Epithelial cell of proximal tubule (primary cell): ENCODE results near the gene SLC28A3. TPM values are rescaled to one million over a fixed set of nuclear protein-coding genes. Genes with fewer than 3 reads are reported as not detected.

Experiments
- DNase-seq: peaks from one replicate; pipeline ENCODE4 v3.0.0-alpha.2; 2011; ENCODE audit warnings: low read depth
- H3K4me3 ChIP-seq: 2 replicates; pipeline ENCODE4 v1.5.1; 2011; ENCODE audit warnings: low read depth, mild to moderate bottlenecking, low read length
- total RNA-seq: library from RNA; depleted of rRNA; stranded (reverse); fragments of >200 nt; gene quantifications from 2 replicates; pipeline ENCODE4 v1.2.3, GENCODE V29; 2015
- TF ChIP-seq, protein P1 (sequence below): conservative IDR thresholded peaks from 2 replicates; pipeline ENCODE4 v1.5.1; 2012; ENCODE audit warnings: low read depth, mild to moderate bottlenecking, low read length

SLC28A3 gene
- total RNA-seq, 1 donor from 2014 or later, result 0.06 TPM

DNA sequence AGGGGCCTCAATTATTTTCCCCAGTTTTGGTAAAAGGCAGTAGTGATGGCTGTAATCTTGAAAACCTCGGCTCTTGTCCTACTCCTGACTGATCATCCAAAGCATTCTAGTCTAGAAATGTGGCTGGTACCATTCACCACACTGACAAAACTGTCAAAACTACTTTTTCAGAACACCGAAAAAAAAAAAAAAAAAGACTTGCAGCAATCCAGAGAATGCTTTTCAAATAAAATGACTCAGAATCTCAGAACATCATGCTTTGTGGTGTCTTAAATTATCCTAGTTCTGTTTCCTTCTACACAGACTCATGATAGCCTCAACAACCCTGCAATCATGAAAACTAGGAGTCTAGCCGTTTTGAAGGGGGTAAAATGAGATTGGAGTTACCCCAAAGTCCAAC lies 13.4 kb downstream of the SLC28A3 start:
- TF ChIP-seq, protein P1, sequence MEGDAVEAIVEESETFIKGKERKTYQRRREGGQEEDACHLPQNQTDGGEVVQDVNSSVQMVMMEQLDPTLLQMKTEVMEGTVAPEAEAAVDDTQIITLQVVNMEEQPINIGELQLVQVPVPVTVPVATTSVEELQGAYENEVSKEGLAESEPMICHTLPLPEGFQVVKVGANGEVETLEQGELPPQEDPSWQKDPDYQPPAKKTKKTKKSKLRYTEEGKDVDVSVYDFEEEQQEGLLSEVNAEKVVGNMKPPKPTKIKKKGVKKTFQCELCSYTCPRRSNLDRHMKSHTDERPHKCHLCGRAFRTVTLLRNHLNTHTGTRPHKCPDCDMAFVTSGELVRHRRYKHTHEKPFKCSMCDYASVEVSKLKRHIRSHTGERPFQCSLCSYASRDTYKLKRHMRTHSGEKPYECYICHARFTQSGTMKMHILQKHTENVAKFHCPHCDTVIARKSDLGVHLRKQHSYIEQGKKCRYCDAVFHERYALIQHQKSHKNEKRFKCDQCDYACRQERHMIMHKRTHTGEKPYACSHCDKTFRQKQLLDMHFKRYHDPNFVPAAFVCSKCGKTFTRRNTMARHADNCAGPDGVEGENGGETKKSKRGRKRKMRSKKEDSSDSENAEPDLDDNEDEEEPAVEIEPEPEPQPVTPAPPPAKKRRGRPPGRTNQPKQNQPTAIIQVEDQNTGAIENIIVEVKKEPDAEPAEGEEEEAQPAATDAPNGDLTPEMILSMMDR, result no peak
- no peak overlapping the region for H3K4me3 ChIP-seq
- DNase-seq, result no peak

DNA sequence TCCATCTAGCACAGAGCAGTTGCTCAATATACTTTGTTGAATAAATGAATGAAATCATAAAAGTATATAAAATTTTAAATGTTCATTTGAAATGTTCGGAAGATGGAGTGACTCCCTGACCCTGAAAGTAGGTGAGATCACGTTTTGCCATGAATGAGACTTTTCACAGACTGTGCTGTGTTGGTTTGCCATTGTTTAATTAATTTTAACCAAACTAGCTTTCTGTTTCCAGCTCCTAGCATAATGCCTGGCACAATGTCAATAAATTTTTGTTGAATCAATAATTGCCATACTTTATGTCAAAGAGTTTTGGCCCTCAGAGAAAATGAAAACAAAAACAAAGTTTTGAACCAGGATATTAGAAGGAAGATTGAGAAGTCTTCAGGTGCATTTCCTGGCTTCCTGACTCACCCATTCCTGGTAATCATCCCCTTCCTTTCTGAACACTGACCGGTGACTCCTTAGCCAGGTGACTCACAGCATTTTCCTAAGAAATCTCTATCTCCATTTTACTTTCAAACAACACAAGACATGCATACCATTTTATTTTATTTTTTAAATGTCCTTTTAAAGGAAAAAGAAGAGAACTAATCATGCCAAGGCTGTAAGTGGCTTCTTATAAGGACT lies 15.1 kb downstream of the SLC28A3 start:
- TF ChIP-seq, protein P1, result no peak
- DNase-seq, result peak; percentile 70
- H3K4me3 ChIP-seq, result no peak overlapping the region

DNA sequence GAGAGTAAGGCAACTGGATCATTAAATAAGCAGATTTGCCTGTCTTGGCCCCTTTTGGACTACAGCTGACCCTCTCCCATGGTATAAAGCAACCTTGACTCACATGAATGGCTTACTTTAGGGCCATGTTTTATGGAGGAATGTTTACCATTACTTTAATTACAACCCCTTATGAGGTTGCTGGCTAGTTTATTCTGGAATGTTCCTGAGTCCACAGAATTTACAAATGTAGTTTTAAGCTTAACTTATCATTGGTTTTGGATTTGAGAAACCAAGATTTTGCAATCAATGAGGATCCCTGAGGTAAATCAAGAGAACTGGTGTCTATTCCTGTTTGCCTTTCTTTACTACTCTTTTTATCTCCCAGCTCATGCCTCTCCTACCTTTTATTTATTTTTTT lies 15.7 kb downstream of the SLC28A3 start:
- H3K4me3 ChIP-seq, result no peak overlapping the region
- TF ChIP-seq, protein P1, result no peak
- DNase-seq, result no peak

DNA sequence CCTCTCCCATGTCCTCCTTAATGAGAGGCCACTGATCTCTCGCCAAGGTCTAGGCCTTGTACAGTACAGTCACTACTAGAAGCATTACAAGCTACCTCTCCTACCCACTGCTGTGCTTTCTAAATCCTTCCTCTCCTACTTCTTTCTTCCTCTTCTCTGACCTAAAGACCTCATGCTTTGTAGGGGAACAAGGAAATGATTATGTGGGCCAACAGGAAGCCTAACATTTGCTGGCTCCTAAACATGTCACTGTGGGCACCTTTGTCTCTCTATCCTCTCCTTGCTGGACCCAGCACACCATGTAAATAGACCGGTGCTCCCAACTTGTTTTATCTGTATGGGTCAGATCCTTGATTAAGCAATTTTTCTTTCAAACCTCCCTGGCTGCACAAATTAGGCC lies 16.7 kb downstream of the SLC28A3 start:
- no peak overlapping the region for H3K4me3 ChIP-seq
- no peak for DNase-seq
- TF ChIP-seq, protein P1, result no peak

DNA sequence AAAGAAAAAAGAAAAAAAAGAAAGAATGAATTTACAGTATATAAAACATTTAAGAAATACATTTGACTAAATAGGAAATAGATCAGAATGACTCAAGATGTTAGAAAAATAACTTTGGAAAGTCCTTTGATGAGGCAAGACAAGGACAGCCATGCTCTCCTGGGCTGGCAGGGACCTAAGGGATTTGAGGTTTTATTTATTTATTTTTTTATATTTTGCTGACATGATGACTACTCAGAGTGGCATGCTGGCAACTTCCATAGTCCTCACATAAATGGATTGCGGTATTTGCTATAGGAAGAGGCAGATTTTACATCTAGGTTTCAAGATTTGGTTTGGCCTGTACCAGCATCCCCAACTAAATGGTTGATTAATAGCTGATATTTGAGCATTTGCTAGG lies 17.7 kb downstream of the SLC28A3 start:
- no peak overlapping the region for H3K4me3 ChIP-seq
- TF ChIP-seq, protein P1, result no peak
- DNase-seq, result no peak

DNA sequence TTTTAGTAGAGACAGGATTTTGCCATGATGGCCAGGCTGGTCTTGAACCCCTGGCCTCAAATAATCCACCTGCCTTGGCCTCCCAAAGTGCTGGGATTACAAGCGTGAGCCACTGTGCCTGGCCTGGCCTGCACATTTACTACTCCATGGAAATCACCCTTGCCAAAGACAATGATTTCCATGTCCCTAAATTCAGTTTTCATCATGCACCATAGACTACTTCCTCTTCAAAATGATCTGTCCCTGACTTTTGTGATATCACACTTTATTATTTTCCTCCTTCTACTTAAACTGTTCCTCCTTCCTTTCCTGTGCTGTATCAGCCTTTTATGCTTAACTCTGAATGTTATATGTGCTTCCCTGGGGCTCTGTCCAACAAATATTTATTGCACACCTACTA lies 20.3 kb downstream of the SLC28A3 start:
- DNase-seq, result no peak
- no peak overlapping the region for H3K4me3 ChIP-seq
- TF ChIP-seq, protein P1, result no peak

DNA sequence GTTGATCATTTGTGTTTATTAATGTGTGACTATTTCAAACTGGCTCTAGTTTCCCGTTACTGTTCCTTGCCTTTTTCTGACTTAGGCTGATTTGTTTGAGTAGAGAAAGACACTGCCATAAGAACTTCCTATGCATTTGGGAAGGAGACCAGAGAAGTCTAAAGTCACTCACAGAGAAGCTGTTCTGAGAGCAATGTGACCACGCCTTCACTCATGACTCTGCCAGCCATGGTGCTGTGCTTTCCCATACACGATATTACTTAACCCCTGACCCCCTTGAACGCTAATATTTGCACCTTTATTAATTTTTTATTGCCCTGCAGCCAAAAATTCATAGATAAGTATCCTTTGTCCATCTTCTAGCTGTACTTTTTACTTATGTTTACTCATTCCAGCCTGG lies 20.9 kb downstream of the SLC28A3 start:
- TF ChIP-seq, protein P1, result no peak
- no peak overlapping the region for H3K4me3 ChIP-seq
- no peak for DNase-seq
